ENCODE results near the gene SOX6.
"Not testable (repeated sequence)": the region's sequence is repeated elsewhere in the genome, so short reads cannot be mapped to it uniquely, and the experiment has no call there.

SOX6 gene

DNA sequence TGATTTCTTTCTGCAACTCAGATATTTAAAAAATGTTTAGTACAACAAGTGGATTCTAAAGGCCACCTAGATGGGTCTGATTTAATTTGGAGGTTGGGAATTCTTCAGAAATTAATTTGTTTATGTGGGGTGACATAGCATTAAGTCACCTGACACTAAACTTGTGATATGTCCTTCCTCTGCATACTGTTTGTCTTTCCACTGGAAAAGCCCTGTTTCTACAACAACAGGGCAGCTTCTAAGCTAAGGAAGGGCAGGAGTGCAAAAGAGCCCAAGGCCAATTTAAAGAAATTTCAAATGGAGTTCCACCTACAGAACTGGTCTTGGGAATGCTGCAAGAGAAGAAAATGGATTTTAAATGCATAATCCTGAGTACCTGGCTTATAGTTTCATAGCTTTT lies 319.2 kb downstream of the SOX6 start:
- DNase-seq (ENCODE audit: low read depth in 2 of 2), result no peak

DNA sequence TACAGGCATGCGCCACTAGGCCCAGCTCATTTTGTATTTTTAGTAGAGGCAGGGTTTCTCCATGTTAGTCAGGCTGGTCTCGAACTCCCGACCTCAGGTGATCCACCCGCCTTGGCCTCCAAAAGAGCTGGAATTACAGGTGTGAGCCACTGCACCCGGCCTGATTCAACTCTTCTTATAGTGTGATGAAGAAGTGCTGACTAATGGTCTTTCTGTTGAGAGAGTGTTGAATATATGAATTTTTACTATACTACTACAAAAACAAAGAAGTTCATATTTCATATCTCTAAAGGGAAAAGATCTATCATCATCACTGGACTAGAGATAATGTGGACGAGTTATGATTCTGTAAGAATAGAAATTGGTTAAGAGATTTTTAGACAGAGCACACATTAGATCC lies 320.1 kb downstream of the SOX6 start:
- DNase-seq (ENCODE audit: low read depth in 2 of 2), result no peak

DNA sequence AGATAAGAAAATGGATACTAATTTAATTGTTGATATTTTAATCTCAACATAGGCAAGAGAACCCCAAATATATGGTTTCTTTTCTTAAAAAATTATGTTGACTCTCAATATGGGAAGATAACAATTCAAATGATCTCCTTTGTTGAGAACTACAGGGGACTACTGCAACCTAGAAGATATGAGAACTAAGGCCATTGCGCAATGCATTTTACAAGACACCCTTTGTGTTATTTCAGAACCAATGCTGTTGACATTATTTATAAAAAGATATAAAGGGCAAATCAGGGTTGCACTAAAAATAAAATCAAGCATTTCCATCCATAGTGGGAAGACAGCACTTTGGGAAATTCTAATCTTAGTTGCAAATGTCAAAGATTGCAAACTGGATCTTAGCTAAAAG lies 322.3 kb downstream of the SOX6 start:
- no peak for DNase-seq (ENCODE audit: low read depth in 2 of 2)

DNA sequence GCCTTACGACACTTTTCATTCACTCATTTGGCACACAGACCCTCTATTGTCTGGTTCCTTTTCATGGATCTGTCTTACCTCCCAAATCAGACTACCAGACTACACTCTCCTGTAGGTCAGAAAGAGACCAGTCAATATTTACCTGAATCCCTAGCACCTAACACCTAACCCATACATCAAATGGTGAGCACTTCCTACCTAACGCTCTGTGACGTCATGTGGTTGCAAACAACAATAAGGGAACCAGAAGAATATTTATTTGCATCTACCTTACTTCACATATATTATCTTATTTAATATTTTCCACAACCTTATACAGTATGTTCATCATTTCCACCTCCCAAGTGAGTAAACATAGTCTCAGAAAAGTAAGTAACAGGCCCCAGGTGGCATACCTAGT lies 323.4 kb downstream of the SOX6 start:
- DNase-seq (ENCODE audit: low read depth in 2 of 2), result no peak

DNA sequence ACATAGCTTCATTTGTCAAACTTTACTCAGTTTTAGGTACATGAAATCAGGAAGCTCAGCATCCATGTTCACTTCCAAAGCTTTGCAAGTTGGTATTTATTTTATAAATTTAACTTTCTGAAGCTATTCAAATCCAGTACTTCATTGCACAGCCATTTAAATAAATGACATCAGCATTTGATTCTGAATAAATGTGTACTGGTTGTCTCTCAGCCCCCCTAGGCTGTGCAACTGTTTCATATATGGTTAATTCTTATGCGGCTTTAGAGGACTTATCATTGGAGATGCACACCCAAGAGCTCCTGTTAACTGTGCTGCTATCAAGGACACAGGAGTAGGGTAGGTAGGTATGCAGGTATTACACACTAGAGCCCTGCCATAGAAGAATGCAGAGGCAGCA lies 325.1 kb downstream of the SOX6 start:
- no peak for DNase-seq (ENCODE audit: low read depth in 2 of 2)

DNA sequence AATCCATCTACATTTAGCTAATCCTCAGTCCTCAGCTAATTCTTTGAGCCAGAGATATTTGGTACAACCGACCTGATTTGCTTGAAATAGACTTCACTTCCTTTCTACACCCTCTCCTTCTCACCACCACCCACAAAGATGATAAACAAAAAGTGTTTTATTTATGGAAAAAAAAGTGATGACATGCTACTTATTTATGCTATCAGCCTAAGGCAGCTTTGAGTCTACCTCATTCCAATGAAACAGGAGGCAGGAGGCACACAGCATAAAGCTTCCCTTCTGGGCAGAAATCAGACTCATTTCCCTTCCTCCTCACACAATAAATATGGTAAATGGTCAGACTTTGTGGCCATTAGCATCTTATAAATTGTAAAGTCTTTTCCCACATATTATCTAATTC lies 325.7 kb downstream of the SOX6 start:
- no peak for DNase-seq (ENCODE audit: low read depth in 2 of 2)

DNA sequence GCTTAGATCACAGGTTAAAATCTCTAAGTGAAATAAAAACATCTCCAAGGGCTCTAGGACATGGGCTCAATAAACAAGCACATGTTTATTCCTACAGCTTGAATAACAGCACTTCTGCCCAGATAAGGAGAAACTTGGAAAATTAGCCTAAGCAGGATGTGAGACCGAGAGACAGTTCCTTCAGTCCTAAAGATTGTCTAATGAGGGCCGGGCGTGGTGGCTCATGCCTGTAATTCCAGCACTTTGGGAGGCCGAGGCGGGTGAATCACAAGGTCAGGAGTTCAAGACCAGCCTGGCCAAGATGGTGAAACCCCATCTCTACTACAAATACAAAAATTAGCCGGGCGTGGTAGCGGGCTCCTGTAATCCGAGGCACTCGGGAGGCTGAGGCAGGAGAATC lies 327.2 kb downstream of the SOX6 start:
- DNase-seq (ENCODE audit: low read depth in 2 of 2), result not testable (repeated sequence)

DNA sequence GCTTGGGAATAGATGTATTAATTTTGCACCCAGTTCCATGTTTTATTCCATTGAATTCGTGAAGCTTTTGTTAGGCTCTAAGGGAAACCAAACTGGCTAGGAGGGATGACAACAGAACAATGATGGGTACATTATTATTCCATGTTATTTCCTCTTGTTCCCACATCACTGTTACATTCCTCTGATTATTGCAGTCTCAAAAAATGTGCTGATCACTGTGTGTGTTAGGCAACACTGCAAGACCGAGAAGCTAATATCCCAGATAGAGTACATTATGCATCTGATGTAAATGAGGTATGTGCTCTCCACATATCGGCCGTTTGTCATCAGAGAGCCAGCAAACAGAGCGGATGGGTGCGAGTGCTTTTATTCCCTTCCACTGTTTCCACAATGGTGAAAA lies 327.9 kb downstream of the SOX6 start:
- DNase-seq (ENCODE audit: low read depth in 2 of 2), result no peak

DNA sequence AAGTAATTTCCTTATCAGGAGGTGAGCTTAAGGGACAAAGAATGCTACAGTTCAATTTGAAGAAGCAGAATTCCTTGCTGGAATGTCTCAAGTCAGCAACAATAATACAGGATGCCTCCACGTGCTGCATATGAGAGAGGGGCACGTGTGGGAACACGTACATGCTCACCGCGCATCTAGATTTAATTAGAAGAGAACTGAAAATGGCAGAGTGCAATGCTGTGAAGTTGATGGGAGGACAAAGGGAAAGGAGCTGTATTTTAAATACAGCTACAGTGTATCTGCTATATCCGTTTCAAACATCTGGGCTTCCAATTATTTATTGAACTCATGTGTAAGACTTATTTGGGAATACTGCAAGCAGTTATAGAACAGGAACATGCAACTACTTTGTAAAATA lies 328.7 kb downstream of the SOX6 start:
- no peak for DNase-seq (ENCODE audit: low read depth in 2 of 2)

DNA sequence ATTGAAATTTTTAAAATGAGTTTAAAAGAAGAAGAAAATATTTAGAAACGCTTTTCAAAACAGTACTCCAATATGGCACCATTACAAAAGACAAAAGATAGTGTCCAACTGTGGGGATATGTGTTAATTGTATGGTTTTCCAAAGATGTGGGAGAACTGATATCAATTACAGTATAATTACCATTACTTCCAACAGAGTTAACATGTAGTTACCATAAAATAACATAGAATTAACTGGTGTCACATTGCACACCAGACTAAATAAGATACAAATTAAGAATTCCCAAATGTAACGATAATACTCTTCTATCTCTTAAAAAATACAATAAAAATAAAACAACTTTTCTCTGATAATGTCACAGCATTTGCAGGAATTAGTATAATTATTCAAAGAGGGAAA lies 329.5 kb downstream of the SOX6 start:
- DNase-seq (ENCODE audit: low read depth in 2 of 2), result no peak

DNA sequence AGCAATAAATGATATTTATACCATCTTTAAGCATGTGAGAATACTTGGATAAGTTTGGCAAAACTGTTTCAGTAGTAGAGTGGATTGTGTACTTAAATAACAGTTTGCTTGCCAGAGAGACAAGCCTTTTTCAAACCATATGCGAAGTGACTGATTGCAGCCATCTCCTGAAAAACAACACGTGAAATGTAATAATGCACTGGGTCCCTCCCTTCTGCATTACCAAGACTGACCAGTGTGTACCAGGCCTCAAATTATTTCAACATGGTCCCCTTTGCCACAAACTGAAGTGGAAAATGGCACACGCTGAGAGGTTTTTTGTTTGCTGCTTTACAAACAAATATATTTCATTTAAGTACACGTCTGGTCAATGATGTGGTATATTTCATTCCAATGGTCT lies 337.4 kb downstream of the SOX6 start:
- no peak for DNase-seq (ENCODE audit: low read depth in 2 of 2)

DNA sequence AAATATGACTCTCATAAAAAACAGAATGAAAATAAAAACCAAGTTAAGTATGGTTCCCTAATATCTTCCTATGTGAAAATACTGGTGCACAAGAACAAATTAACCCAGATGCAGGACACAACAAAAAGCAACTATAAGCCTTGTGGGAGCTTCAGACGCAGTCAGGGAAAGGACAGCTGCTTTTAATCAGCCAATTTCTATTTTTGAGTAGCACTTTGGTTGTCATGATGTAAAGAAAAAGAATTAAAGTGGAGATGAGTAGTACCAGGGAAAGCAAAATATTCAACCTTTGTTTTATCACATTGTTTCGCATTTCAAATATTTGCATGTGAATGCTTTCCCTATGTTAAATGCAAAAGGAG lies 339.9 kb downstream of the SOX6 start:
- DNase-seq (ENCODE audit: low read depth in 2 of 2), result no peak

DNA sequence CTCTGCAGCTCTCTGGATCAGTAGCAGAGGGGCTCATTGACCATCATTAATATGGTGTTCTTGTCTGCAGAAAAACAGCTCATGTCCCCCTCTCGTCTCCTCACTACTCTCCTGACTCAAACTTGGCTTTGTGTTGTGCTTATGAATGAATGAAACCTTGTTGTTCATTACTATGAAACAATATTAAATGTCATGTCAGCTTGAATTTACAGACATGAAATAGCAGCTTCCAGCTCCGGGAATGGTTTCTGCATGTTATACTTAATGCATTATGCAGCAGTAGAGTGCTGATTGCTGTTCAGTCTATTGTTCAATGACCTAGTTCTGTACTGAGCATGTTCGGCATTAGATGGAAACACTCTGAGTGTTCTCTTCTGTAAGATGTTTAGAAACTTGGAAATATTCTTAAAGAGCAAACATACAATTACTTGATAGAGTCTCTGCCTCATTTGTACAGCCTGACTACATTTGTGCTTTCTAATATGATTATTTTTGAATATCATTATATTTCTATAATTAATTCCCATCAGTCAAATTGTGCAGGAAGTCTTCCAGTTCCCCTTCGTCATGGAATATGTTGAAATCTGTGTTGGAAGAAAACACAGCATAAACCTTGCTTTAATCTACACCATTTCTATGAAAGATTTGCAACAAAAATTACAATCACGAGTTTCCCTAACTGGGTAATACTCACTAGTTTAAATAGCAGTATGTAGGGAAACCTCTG lies 340.4 kb downstream of the SOX6 start:
- no peak for DNase-seq (ENCODE audit: low read depth in 2 of 2)

DNA sequence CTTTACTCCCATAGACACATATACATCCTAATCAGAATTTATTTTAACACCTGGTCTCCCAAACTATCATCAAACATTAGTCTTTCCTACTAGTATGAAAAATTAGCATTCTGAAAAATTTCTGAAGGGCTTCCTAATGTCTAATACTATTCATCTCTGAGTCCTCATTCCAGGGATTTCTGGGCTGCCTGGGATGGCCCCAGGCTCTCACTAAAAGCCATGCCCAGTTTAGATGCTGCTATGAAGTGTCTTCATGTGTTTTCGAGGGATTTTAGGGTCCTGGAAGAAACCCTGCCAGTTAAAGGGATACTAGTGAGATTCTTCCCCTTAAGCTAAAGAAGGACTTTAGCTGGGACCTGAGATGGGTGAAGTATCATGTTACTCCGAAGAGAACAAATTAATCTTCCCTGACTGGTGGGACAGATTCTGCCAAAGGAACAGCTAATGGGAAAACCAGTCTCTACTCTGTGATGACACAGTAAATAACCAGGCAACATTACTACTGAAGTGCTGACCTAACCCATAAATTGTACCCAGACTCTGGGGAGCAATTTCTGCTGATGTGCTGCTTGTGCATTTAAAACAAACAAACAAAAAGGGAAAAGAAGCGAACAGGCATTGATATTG lies 342.6 kb downstream of the SOX6 start:
- no peak for DNase-seq (ENCODE audit: low read depth in 2 of 2)

DNA sequence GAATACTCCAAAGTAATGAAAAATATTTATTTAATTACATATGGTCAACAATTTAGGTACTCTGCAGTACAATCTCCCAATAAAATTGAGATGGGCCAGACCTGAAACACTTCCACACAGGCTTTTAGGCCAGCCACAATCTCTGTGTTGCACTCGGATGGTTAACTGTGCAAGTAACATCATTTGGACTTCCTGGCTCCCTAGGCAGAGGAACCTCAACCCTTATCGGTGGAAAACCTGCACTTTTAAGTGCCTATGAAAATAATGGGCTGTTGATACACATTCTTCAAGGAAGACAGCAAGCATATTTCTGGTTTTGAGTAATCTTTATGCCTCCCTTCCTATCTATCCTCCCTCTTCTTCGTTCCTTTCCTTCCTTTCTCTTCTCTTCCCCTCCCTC lies 343.1 kb downstream of the SOX6 start:
- no peak for DNase-seq (ENCODE audit: low read depth in 2 of 2)

DNA sequence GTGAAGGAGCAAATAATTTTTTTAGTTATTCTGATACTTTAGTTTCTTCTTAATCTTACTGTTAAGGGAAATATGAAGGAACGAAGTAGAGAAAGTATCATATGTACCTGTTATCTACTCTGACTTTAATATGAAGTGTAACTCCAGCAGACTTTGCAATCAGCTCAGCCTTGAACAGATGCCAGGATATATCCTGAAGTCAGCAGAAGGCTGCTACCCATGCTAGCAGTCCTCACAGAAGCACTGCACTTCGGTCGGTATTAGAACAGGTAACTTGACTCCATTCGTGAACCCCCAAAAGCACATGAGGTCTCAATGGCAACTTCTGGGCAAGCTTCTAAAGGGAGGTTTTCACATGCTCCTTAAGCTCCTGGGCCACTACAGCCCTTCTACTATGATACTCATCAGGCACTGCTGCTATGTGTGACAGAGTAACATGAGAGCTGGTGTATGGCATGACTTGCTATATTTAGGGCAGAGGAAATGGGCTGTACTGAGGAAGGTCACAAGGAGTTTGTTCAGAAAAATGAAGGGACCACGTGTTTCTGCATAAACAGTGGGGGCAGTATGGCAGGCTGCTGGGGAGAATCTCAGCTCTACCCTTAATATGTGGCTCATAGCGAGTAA lies 344.1 kb downstream of the SOX6 start:
- no peak for DNase-seq (ENCODE audit: low read depth in 2 of 2)

DNA sequence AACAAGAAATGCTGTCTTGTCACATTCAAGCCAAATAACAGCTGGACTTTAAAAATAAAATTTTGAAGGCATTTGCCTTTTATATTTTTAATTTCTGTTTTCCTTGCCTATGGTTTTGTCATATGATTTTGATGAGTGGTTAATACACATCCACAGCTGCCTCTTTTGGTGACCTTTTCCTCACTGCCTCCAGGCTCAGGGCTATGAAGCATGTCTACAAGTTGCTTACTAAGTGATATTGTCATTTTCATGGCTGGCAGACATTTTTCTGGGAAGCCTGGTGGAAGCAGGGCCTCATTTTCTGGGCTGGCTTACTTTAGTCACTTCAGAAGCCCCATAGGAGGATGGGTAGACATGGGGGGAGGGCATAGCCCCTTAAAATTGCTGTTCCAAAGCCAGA lies 344.9 kb downstream of the SOX6 start:
- no peak for DNase-seq (ENCODE audit: low read depth in 2 of 2)

DNA sequence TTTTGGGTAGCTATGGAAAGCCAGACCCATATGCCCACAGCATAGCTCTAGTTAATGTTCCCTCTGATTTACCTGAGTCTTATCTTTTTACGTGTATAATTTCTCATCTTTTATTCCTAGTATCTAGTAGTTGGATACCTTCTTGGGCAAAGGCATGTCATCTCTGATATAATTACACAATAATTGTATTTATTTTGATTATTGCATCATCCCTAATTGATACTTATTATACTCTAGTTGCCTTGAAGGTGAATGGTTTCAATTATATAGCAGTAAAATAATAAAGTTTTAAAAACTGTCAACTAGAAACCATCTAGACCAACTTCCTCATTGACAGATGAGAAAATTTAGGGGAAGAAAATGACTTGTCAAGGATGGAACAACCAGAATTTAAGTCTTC lies 347.3 kb downstream of the SOX6 start:
- DNase-seq (ENCODE audit: low read depth in 2 of 2), result no peak

DNA sequence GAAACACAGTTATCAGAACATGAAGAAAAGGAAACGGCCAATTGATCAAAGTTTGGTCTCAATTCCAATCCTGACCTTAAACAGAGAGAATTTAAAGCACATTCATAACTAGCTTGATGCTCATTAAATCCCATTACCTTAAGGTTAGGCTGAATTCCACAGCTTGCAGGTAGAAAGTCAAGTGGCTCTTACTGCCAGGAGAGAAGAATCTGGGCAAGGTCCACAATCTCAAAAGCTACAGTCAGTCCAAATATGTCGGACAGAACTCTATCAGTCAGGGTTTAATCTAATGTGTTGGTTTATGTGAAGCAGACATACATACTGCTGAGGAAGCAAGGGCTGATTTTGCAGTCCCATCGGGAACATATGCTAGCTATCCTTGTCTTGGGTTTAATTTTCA lies 348.8 kb downstream of the SOX6 start:
- DNase-seq (ENCODE audit: low read depth in 2 of 2), result no peak

DNA sequence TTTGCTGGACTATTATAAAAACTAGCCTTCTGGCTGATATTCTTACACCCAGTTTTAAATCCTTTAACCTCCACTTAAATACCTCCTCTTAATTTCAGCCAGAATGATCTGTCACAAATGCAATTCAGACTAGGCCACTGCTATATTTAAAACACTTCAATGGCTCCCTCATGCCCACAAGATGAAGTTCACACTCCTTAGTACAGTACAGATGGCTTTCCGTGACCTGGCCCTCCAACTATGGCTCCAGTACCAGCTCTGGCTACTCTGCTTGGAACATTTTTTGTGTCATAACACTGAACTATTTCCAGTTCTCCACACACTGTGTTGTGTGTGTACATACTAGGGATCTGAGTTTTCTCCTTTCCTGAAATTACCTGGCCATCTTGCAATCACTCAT lies 353.4 kb downstream of the SOX6 start:
- no peak for DNase-seq (ENCODE audit: low read depth in 2 of 2)

DNA sequence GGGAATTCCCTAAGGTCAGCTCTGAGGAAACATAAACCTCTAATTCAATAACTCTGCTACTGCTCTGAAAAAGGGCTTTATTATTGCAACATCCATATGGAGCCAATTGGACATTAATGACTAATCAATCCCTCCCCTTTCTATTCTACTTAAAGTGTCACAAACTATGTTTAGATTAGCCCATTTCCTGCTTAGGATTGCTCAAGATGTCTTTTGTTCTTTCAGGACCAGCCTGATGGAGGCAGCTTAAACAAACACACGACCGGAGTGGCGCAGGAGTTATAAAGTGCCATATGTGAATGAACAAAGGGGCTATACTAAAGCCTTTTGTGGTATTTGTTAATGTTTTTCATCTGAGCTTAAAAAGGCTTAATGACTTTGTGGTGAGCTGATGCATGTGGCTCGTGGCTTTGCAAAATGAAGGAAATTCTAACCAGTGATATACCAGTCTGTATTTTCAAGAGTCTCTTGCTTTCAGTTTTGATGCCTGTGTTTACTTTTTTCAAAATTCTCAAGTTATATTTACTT lies 354.4 kb downstream of the SOX6 start:
- no peak for DNase-seq (ENCODE audit: low read depth in 2 of 2)

DNA sequence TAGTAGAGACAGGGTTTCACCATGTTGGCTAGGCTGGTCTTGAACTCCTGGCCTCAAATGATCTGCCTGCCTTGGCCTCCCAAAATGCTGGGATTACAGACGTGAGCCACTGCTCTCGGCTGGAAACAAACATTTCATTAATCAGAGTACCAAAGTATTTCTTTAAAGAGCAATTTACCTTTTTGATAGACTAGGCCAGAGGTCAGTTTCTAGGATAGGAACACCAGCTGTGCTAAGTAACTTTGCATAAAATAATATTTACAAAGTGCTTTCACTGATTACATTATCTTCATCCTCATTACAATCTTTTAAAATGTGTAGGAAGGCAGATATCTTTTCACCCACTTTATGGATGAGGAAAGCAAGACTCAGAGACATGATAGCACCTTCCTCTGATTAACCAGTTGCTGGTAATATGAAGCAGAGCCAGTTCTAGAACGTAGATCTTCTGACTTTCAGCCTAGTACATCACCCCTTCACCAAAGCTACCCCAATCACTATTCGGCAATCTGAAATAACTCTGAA lies 355.2 kb downstream of the SOX6 start:
- no peak for DNase-seq (ENCODE audit: low read depth in 2 of 2)

DNA sequence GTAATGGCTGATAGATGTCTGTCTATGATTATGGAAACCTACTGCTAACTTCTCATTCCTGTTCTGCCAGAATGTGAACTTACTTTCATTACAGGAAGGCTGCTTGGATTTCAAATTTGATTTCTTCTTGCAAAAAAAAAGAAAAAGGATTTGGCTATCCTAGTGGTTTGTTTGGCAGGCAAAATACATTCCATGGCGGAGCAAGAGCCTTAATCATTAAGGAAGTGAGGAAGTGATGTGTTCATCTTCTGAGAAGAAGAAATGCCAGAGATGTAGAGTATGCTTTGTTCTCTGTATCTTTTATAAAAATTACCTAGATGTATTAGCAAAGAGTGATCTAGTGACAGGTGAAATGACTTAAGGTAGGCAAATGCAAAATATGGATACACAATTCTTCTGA lies 356.3 kb downstream of the SOX6 start:
- DNase-seq (ENCODE audit: low read depth in 2 of 2), result no peak
